Measurements from ENCODE around the gene APOM. TPM values are rescaled to one million over a fixed set of nuclear protein-coding genes. Genes with fewer than 3 reads are reported as not detected.

Gene APOM
- total and polyA plus RNA-seq, 5 donors: 0.48 to 3.9 (median 1.9) TPM

DNA sequence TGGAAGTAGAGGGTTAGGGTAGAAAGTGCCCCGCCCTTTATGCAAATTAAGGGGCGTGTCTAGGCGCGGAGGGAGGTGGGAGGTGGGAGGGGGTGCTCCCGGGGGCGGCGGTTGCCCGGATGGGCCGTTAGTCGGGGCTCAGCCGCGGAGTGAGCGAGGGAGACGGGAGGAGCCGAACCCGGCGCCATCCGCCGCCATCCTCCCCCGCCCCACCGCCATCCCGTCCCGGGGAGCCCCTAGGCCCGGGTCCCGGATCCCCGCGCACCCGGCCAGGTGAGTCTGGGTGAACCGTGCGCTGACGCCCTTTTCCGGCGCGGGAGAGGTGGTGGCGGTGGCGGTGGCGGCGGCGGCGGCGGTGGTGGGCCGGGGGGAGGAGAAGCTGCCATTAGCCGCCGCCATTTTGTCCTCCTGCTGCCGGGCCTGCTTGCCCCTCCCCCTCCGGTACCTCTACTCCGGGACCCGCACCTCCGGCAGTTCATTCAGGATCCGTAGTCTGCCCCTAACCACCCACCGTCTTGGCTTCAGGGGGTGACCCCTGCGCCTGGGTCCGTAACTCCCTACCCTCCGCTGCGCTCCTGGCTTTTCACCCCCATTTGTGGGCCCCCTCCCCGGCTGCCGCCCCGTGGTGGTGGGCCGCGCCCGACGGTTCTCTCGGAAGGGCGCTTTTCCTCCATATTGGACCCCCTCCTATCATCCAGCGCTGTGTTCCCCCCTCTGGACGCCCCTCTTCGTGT is 34.9 kb upstream of the APOM start, which contains the start of gene PRRC2A:
PRRC2A (plus strand) TSS at position 130 of the 734 bp plus-strand sequence. CDS start 2,075 bp downstream, outside the sequence.
- Histone ChIP-seq H3K27me3 (ENCODE audit: control insufficient read depth, insufficient read depth) (no peaks in the 10 kb centered on the region), H3K9me3 (ENCODE audit: control insufficient read depth, low read length) (no peaks in the 10 kb centered on the region), H3K27ac (ENCODE audit: low read length) (peak within 1 kb of the TSS; percentile 100), H3K4me3 (ENCODE audit: low read length) (peak within 1 kb of the TSS; percentile 83), H3K4me1 (ENCODE audit: control insufficient read depth, insufficient read depth, low read length) (no peaks in the 10 kb centered on the region)
- ATAC-seq (peak; percentile 59 to 69), DNase-seq (peak in 2 of 3 donors; percentile 90 to 95)
- intact Hi-C loops (cut with DNase I): no loop called here
- under 1% methylated on average over 65 of the region's 67 CpGs for WGBS

DNA sequence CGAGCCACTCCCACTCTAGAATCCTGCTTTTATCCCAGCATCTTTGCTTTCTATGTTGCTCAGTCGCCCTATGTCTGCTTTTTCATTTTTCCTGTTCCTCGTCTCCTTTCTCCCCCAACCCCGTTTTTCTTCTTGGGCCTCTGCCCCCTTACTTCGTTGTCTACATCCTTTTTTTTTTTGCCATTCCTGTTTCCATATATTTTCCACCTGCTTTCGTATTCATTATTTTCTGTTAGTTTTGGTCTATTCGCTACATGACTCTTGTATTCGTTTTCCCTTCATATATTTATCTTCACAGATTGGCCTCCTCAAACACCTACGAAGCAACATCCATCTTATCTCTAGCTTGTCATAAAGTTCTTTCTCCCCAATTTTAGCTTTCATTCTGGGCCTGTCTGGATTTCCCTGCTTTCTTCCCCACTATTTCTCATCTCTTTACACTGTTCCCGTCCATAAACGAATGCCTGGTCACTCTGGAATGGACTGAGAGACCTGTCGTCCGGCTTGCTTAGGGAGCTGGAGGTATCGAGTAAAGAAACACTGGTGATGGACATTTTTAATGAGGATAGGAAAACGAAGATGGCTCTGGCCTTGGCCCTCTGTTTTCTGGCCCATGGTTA is 34.3 kb upstream of the APOM start:
- no peak for DNase-seq

DNA sequence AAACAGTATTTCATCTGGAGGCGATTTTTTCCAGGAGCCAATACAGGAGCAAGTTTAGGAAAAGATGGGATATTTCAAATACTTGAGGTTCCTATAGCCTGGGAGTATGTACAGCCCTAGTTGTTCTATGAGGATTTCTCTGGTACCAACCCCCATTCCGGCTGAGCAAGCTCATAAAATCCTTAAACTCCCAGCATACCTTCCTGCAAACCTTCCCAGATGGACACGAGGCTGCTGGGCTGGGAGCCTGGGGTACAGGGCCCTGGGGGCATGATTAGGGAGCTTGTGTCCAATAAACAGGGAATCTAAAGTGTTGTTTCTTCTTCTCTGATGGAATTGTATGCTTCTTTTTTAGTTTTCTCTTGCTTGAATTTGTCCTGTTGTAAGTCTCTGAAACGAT is 33.7 kb upstream of the APOM start:
- H3K9me3 ChIP-seq (ENCODE audit: control insufficient read depth, low read length): no peaks in the 10 kb centered on the region
- H3K27ac ChIP-seq (ENCODE audit: low read length): no peak overlapping the region
- H3K27me3 ChIP-seq (ENCODE audit: control insufficient read depth, insufficient read depth): no peaks in the 10 kb centered on the region
- intact Hi-C loops (cut with DNase I): no loop called here
- no peak for ATAC-seq
- H3K4me3 ChIP-seq (ENCODE audit: low read length): peak overlapping the region; percentile 83
- no peak for DNase-seq
- no peaks in the 10 kb centered on the region for H3K4me1 ChIP-seq (ENCODE audit: control insufficient read depth, insufficient read depth, low read length)
- WGBS: 22% methylated on average over 4 of the region's 4 CpGs

More for the DNA sequence above, 34.3 kb upstream of the APOM start:
- H3K9me3 ChIP-seq (ENCODE audit: control insufficient read depth, low read length): no peaks in the 10 kb centered on the region
- H3K27me3 ChIP-seq (ENCODE audit: control insufficient read depth, insufficient read depth): no peaks in the 10 kb centered on the region
- no peak for ATAC-seq
- H3K27ac ChIP-seq (ENCODE audit: low read length): peak overlapping the region; percentile 96
- peak overlapping the region; percentile 83 for H3K4me3 ChIP-seq (ENCODE audit: low read length)
- 8% methylated on average over 15 of the region's 15 CpGs for WGBS
- H3K4me1 ChIP-seq (ENCODE audit: control insufficient read depth, insufficient read depth, low read length): no peaks in the 10 kb centered on the region
- intact Hi-C loops (cut with DNase I): no loop called here

DNA sequence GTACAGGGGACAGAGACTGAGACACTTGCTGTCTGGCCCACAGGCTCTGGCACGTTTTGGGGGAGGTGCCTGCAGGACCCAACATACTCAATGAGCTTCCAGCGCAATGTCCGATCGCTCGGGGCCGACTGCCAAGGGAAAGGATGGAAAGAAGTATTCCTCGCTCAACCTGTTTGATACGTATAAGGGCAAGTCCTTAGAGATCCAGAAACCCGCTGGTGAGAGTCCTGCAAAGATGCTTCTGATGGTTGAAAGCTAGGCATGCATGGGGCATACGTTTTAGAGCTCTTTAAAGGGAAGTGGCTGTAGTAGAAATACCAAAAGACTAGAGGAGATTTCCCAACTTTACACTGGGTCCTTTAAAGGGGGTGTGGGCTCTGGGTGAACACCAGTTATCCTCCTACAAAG is 33.0 kb upstream of the APOM start:
- 47% methylated on average over 10 of the region's 10 CpGs for WGBS
- no peaks in the 10 kb centered on the region for H3K27me3 ChIP-seq (ENCODE audit: control insufficient read depth, insufficient read depth)
- intact Hi-C loops (cut with DNase I): no loop called here
- DNase-seq (peak in 1 of 3 donors; percentile 60), ATAC-seq (no peak)
- no peak overlapping the region for H3K27ac ChIP-seq (ENCODE audit: low read length)
- no peak overlapping the region for H3K4me3 ChIP-seq (ENCODE audit: low read length)
- no peaks in the 10 kb centered on the region for H3K9me3 ChIP-seq (ENCODE audit: control insufficient read depth, low read length)
- no peaks in the 10 kb centered on the region for H3K4me1 ChIP-seq (ENCODE audit: control insufficient read depth, insufficient read depth, low read length)

DNA sequence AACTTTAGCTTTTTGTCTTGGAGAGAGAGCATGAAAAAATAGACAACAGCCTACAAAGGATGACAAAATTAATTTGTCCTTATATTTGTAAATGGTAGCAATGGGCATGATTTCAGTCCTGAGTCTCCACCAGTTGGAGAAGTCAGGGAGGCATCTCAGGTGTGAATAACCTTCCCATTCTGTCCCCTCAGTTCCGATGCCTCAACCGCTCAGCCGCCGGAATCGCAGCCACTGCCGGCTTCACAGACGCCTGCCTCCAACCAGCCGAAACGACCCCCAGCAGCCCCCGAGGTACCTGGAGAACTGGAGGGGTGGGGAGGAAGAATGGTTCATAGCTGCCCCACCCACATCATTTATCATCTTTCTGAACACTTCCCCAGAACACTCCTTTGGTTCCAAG is 31.6 kb upstream of the APOM start:
- H3K9me3 ChIP-seq (ENCODE audit: control insufficient read depth, low read length): no peaks in the 10 kb centered on the region
- no peaks in the 10 kb centered on the region for H3K4me1 ChIP-seq (ENCODE audit: control insufficient read depth, insufficient read depth, low read length)
- ATAC-seq: no peak
- DNase-seq: no peak
- H3K4me3 ChIP-seq (ENCODE audit: low read length): no peak overlapping the region
- no peak overlapping the region for H3K27ac ChIP-seq (ENCODE audit: low read length)
- WGBS: 91% methylated on average over 10 of the region's 10 CpGs
- H3K27me3 ChIP-seq (ENCODE audit: control insufficient read depth, insufficient read depth): no peaks in the 10 kb centered on the region
- intact Hi-C loops (cut with DNase I): no loop called here

DNA sequence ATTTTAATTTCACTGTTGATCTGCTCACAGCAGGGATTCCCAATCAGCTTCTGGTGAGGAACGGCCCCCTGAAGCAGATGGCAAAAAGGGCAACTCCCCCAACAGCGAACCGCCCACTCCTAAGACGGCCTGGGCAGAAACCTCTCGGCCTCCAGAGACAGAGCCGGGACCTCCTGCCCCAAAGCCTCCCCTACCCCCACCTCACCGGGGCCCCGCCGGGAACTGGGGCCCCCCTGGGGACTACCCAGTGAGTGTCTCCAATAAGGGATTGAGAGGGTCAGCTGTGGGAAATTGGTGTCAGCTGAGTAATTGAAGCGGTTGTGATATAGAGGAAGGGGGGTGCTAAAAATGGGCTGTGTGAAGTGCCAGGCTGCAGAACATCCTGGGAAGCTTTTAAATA is 28.7 kb upstream of the APOM start:
- Histone ChIP-seq H3K4me3 (ENCODE audit: low read length) (no peak overlapping the region), H3K4me1 (ENCODE audit: control insufficient read depth, insufficient read depth, low read length) (no peaks in the 10 kb centered on the region), H3K27me3 (ENCODE audit: control insufficient read depth, insufficient read depth) (no peaks in the 10 kb centered on the region), H3K9me3 (ENCODE audit: control insufficient read depth, low read length) (no peaks in the 10 kb centered on the region), H3K27ac (ENCODE audit: low read length) (no peak overlapping the region)
- no peak for DNase-seq
- ATAC-seq: no peak
- intact Hi-C loops (cut with DNase I): no loop called here
- WGBS: 86% methylated on average over 10 of the region's 10 CpGs

DNA sequence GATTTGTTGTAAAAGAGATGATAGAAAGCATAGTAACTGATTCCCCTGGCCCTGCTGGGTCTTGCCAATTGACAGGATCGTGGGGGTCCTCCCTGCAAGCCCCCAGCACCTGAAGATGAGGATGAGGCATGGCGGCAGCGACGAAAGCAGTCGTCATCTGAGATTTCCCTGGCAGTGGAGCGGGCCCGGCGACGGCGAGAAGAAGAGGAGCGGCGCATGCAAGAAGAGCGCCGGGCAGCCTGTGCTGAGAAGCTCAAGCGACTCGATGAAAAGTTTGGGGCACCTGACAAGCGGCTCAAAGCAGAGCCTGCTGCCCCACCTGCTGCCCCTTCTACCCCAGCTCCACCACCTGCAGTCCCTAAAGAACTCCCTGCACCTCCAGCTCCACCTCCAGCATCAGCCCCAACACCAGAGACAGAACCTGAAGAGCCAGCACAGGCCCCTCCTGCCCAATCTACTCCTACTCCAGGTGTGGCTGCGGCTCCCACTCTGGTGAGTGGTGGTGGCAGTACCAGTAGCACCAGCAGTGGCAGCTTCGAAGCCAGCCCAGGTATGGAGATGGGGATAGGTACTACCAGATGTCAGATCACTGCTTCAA is 27.9 kb upstream of the APOM start:
- H3K27me3 ChIP-seq (ENCODE audit: control insufficient read depth, insufficient read depth): no peaks in the 10 kb centered on the region
- intact Hi-C loops (cut with DNase I): no loop called here
- WGBS: 96% methylated on average over 19 of the region's 19 CpGs
- no peaks in the 10 kb centered on the region for H3K9me3 ChIP-seq (ENCODE audit: control insufficient read depth, low read length)
- ATAC-seq (no peak), DNase-seq (no peak)
- no peaks in the 10 kb centered on the region for H3K4me1 ChIP-seq (ENCODE audit: control insufficient read depth, insufficient read depth, low read length)
- H3K27ac ChIP-seq (ENCODE audit: low read length): no peak overlapping the region
- no peak overlapping the region for H3K4me3 ChIP-seq (ENCODE audit: low read length)

DNA sequence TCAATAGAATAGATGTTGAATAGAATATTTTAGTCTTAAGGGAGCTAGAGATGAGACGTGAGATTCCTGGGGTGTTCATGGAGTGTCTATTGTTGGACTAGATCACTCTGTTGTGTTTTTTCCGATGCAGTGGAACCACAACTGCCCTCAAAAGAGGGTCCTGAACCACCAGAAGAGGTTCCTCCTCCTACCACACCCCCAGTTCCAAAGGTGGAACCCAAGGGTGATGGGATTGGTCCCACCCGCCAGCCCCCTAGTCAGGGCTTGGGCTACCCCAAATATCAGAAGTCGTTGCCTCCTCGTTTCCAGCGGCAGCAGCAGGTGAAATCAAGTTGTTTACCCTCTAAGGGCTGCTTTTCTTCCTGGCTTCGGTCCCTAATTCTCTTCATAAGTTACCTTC is 26.7 kb upstream of the APOM start:
- Histone ChIP-seq H3K4me1 (ENCODE audit: control insufficient read depth, insufficient read depth, low read length) (no peaks in the 10 kb centered on the region), H3K27ac (ENCODE audit: low read length) (no peak overlapping the region), H3K27me3 (ENCODE audit: control insufficient read depth, insufficient read depth) (no peaks in the 10 kb centered on the region), H3K4me3 (ENCODE audit: low read length) (no peak overlapping the region), H3K9me3 (ENCODE audit: control insufficient read depth, low read length) (no peaks in the 10 kb centered on the region)
- ATAC-seq (no peak), DNase-seq (no peak)
- 86% methylated on average over 7 of the region's 7 CpGs for WGBS
- intact Hi-C loops (cut with DNase I): no loop called here

DNA sequence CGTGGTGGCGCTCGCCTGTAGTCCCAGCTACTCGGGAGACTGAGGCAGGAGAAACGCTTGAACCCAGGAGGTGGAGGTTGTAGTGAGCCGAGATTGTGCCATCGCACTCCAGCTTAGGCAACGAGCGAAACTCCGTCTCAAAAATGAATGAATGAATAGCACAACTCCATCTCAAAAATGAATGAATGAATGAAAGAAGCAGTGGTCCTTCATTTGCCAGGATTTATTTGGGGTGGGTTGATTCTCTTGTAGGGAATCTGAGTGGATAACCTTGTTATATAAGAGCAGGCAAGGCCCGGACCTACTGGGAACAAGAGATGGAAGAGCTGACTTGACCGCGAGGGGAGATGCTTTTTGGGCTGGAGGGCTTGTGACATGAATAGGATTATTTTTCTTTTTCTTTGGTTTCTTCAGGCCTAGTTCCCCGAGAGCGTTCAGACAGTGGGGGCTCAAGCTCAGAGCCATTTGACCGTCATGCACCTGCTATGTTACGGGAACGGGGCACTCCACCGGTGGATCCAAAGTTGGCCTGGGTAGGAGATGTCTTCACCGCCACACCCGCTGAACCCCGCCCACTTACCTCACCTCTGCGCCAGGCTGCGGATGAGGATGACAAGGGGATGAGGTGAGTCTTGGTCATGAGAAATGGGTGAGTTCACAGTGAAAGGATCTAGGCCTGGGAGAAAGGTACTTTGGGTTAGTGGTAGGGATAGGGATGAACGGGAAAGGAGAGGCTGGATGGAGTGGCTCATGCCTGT is 25.3 kb upstream of the APOM start:
- intact Hi-C loops (cut with DNase I): no loop called here
- H3K27ac ChIP-seq (ENCODE audit: low read length): no peak overlapping the region
- H3K9me3 ChIP-seq (ENCODE audit: control insufficient read depth, low read length): no peaks in the 10 kb centered on the region
- no peak overlapping the region for H3K4me3 ChIP-seq (ENCODE audit: low read length)
- H3K4me1 ChIP-seq (ENCODE audit: control insufficient read depth, insufficient read depth, low read length): no peaks in the 10 kb centered on the region
- ATAC-seq (peak in 1 of 2 donors; percentile 1), DNase-seq (peak in 1 of 3 donors; percentile 18)
- no peaks in the 10 kb centered on the region for H3K27me3 ChIP-seq (ENCODE audit: control insufficient read depth, insufficient read depth)
- WGBS: 91% methylated on average over 25 of the region's 25 CpGs

DNA sequence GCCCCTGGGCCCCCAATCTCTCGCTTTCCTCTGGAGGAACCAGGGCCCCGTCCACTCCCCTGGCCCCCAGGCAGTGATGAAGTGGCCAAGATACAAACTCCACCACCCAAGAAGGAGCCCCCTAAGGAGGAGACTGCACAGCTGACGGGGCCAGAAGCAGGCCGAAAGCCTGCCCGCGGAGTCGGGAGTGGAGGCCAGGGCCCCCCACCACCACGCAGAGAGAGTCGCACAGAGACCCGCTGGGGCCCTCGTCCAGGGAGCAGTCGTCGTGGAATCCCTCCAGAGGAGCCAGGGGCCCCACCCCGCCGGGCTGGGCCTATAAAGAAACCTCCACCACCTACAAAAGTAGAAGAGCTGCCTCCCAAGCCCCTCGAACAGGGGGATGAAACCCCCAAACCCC is 24.5 kb upstream of the APOM start:
- Histone ChIP-seq H3K9me3 (ENCODE audit: control insufficient read depth, low read length) (no peaks in the 10 kb centered on the region), H3K27ac (ENCODE audit: low read length) (no peak overlapping the region), H3K4me3 (ENCODE audit: low read length) (no peak overlapping the region), H3K27me3 (ENCODE audit: control insufficient read depth, insufficient read depth) (no peaks in the 10 kb centered on the region), H3K4me1 (ENCODE audit: control insufficient read depth, insufficient read depth, low read length) (no peaks in the 10 kb centered on the region)
- peak in 1 of 3 donors; percentile 40 for DNase-seq
- 82% methylated on average over 16 of the region's 16 CpGs for WGBS
- peak in 1 of 2 donors; percentile 3 for ATAC-seq
- intact Hi-C loops (cut with DNase I): no loop called here
